AG04450 (cell line): ENCODE measurements around the gene LGALSL. TPM values are rescaled to one million over a fixed set of nuclear protein-coding genes. Genes with fewer than 3 reads are reported as not detected.

Experiments
- CTCF ChIA-PET: fragments of 300-600, 350-600 bp; formaldehyde crosslinking; extraction: SDS; loops from one replicate; lab custom pipeline; 2022; ENCODE audit warnings: antibody characterized with exemption, inconsistent platforms; lab: Charles Lee
- POLR2A ChIA-PET: fragments of 350-600 bp; formaldehyde crosslinking; extraction: SDS; loops from one replicate; lab custom pipeline; 2021; ENCODE audit warnings: antibody characterized with exemption, inconsistent platforms; lab: Yijun Ruan, JAX
- DNase-seq: peaks from one replicate; pipeline ENCODE4 v3.0.0-alpha.2; 2011; ENCODE audit warnings: low read depth, low spot score
- H3K27ac ChIP-seq: one replicate; pipeline ENCODE4 v1.5.1; 2012; ENCODE audit warnings: low read depth, low read length, control low read depth
- H3K27me3 ChIP-seq: one replicate; pipeline ENCODE4 v1.6.0; 2012; ENCODE audit warnings: low read length; ENCODE audit not compliant: control insufficient read depth, insufficient read depth
- H3K4me3 ChIP-seq: 2 replicates; pipeline ENCODE4 v1.5.1; 2011; ENCODE audit warnings: mild to moderate bottlenecking, low read depth, low read length, control low read depth
- H3K9me3 ChIP-seq: 2 replicates; pipeline ENCODE4 v1.5.1; 2012; ENCODE audit warnings: low read length; ENCODE audit not compliant: control insufficient read depth, insufficient read depth
- CTCF ChIP-seq: IDR thresholded peaks from 2 replicates; pipeline ENCODE4 v1.5.1; 2011; ENCODE audit warnings: low read depth, low read length, control low read depth, inconsistent platforms
- polyA plus RNA-seq: library from polyadenylated mRNA; depleted of rRNA; stranded (reverse); fragments of >200 nt; gene quantifications from 2 replicates; pipeline ENCODE4 v1.2.3, GENCODE V29; 2011

Gene LGALSL
- polyA plus RNA-seq, 1 experiment = 0.56 TPM

DNA sequence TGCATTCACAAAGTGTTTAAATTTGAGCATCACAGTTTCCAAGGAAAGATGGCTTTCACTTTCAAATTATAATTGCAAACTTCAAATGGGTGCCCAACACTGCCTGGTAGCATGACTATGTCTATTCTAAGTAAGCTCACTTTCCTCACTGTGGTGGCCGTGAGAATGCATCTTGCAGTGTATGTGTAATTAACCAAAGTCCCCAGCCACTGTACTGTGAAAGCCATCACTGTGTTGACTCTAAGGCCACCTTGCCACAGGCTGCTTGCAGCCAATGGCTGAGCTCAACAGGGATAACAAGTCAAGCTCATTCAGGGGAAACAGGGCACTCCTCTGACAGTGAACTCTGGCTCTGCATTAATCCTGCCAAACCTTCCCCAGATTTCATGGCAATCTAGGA is 43.3 kb upstream of the LGALSL start:
- ChIA-PET POLR2A (no interaction called here), CTCF (no interaction called here)
- no peak overlapping the region for H3K27ac ChIP-seq
- no peaks in the 10 kb centered on the region for H3K9me3 ChIP-seq
- H3K27me3 ChIP-seq = peaks cover 16% of the 10 kb centered on the region
- TF ChIP-seq CTCF = no peak
- no peak overlapping the region for H3K4me3 ChIP-seq
- DNase-seq = no peak

- H3K4me3 ChIP-seq = no peak overlapping the region
- H3K9me3 ChIP-seq = no peaks in the 10 kb centered on the region
- no peak overlapping the region for H3K27ac ChIP-seq
- DNase-seq = no peak
- ChIA-PET POLR2A (no interaction called here), CTCF (no interaction called here)
- TF ChIP-seq CTCF = no peak
- peaks cover 16% of the 10 kb centered on the region for H3K27me3 ChIP-seq
Observed at GRCh38 chr2:64412671-64413070, 41.3 kb upstream of the LGALSL start.

GRCh38 chr2:64414736-64415435 is 39.1 kb upstream of the LGALSL start:
- Histone ChIP-seq H3K27me3 (peaks cover 12% of the 10 kb centered on the region), H3K9me3 (no peaks in the 10 kb centered on the region), H3K4me3 (no peak overlapping the region), H3K27ac (no peak overlapping the region)
- TF ChIP-seq CTCF = no peak
- DNase-seq = no peak
- ChIA-PET POLR2A (no interaction called here), CTCF (no interaction called here)

GRCh38 chr2:64417624-64418023 is 36.3 kb upstream of the LGALSL start:
- POLR2A ChIA-PET = no interaction called here
- no peaks in the 10 kb centered on the region for H3K9me3 ChIP-seq
- no peak for DNase-seq
- CTCF ChIA-PET = no interaction called here
- TF ChIP-seq CTCF = no peak
- no peak overlapping the region for H3K4me3 ChIP-seq
- no peak overlapping the region for H3K27ac ChIP-seq
- peaks cover 10% of the 10 kb centered on the region for H3K27me3 ChIP-seq

DNA sequence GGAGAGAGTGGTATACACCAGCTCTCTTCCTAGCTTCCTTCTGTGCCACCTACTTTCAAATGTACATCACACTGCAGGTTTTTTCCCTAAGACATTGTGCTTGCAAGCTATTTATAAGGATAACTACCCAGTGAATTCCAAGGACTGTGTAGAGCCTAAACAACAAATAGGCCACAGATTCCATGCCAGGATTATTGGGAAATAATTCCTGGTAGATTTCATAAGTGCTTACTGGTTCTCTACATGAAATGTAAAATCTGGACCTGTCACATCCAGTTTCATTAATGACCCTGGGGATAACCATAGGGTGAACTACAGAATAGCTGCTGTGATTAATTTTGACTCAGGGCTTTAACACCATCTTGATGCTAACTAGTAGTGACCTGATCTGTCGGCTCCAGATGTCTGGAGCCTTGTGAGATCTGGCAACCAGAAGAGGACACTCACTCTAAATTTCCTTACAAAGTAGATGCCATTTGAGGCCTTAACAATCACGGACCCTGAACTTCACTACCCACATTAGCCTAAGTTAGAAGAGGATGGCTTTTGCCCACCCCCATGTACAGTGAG is 34.3 kb upstream of the LGALSL start:
- ChIA-PET CTCF (no interaction called here), POLR2A (no interaction called here)
- no peaks in the 10 kb centered on the region for H3K9me3 ChIP-seq
- H3K27me3 ChIP-seq = peaks cover 8% of the 10 kb centered on the region
- no peak overlapping the region for H3K4me3 ChIP-seq
- no peak overlapping the region for H3K27ac ChIP-seq
- no peak for TF ChIP-seq CTCF
- no peak for DNase-seq
